GM23338 (cell line): Measurements from ENCODE around the gene FGF22. TPM values are rescaled to one million over a fixed set of nuclear protein-coding genes. Genes with fewer than 3 reads are reported as not detected.
"Not testable (repeated sequence)": the region's sequence is repeated elsewhere in the genome, so short reads cannot be mapped to it uniquely, and the experiment has no call there.

Source experiments
- ATAC-seq: fragments of 200-7000 bp; cut with Tn5 transposase; 3 replicates; pipeline ENCODE4 v1.9.1; 2020
- DNase-seq: peaks from one replicate; pipeline ENCODE4 v3.0.0-alpha.2; 2015; ENCODE audit warnings: low spot score
- H2AFZ ChIP-seq: fragments of 200-600 bp; sonication (generic); 2 replicates; pipeline ENCODE4 v1.8.0; 2016; ENCODE audit warnings: antibody characterized with exemption, mild to moderate bottlenecking, moderate library complexity
- H3F3A ChIP-seq: fragments of 200-600 bp; sonication (generic); replicated peaks from 2 replicates; pipeline ENCODE4 v1.8.0; 2017; ENCODE audit warnings: antibody characterized with exemption, mixed run types, low read depth
- H3K27ac ChIP-seq: fragments of 200-600 bp; sonication (generic); 2 replicates; pipeline ENCODE4 v1.6.1; 2016; ENCODE audit warnings: low read depth
- H3K27me3 ChIP-seq: fragments of 200-600 bp; sonication (generic); 2 replicates; pipeline ENCODE4 v1.8.0; 2016; ENCODE audit warnings: mild to moderate bottlenecking, mixed run types, moderate library complexity; ENCODE audit not compliant: insufficient read depth
- H3K36me3 ChIP-seq: fragments of 200-600 bp; sonication (generic); 2 replicates; pipeline ENCODE4 v1.8.0; 2016; ENCODE audit warnings: mild to moderate bottlenecking; ENCODE audit not compliant: insufficient read depth
- H3K4me1 ChIP-seq: fragments of 200-600 bp; sonication (generic); 2 replicates; pipeline ENCODE4 v1.8.0; 2016; ENCODE audit warnings: mild to moderate bottlenecking, moderate library complexity; ENCODE audit not compliant: insufficient read depth
- H3K4me2 ChIP-seq: fragments of 200-600 bp; sonication (generic); 2 replicates; pipeline ENCODE4 v1.7.1; 2017; ENCODE audit warnings: mixed run types
- H3K4me3 ChIP-seq: fragments of 200-600 bp; sonication (generic); 2 replicates; pipeline ENCODE4 v1.6.1; 2016; ENCODE audit warnings: mixed run types
- H3K79me2 ChIP-seq: fragments of 200-600 bp; sonication (generic); replicated peaks from 2 replicates; pipeline ENCODE4 v1.8.0; 2017; ENCODE audit warnings: mild to moderate bottlenecking; ENCODE audit not compliant: insufficient read depth
- H3K9me2 ChIP-seq: fragments of 200-600 bp; sonication (generic); 2 replicates; pipeline ENCODE4 v1.8.0; 2017; ENCODE audit not compliant: insufficient read depth
- H4K20me1 ChIP-seq: fragments of 200-600 bp; sonication (generic); replicated peaks from 2 replicates; pipeline ENCODE4 v1.8.0; 2017; ENCODE audit warnings: mild to moderate bottlenecking; ENCODE audit not compliant: insufficient read depth
- H3K27ac Mint-ChIP-seq: 2 replicates; pipeline ENCODE4 v1.8.0; 2020; ENCODE audit warnings: inconsistent platforms, mild to moderate bottlenecking, moderate library complexity, mixed read lengths
- H3K27me3 Mint-ChIP-seq: 3 replicates; pipeline ENCODE4 v1.8.0; 2022; ENCODE audit warnings: low read depth, mild to moderate bottlenecking, moderate library complexity, mixed read lengths, inconsistent platforms; ENCODE audit not compliant: insufficient read depth, poor library complexity
- H3K36me3 Mint-ChIP-seq: 3 replicates; pipeline ENCODE4 v1.8.0; 2021; ENCODE audit warnings: low read depth, mild to moderate bottlenecking, inconsistent platforms, moderate library complexity, mixed read lengths
- H3K4me1 Mint-ChIP-seq: 3 replicates; pipeline ENCODE4 v1.8.0; 2020; ENCODE audit warnings: mild to moderate bottlenecking, inconsistent platforms, mixed read lengths
- H3K4me3 Mint-ChIP-seq: 3 replicates; pipeline ENCODE4 v1.8.0; 2021; ENCODE audit warnings: moderate library complexity, mild to moderate bottlenecking, inconsistent platforms, mixed read lengths
- H3K9me3 Mint-ChIP-seq: 3 replicates; pipeline ENCODE4 v1.8.0; 2020; ENCODE audit warnings: moderate library complexity, mild to moderate bottlenecking, inconsistent platforms, mixed read lengths
- CREB1 ChIP-seq: fragments of 250-450 bp; sonication (Bioruptor Pico); IDR thresholded peaks from 2 replicates; pipeline ENCODE4 v1.5.0; 2020; ENCODE audit warnings: low read depth, mild to moderate bottlenecking, moderate library complexity
- ETS1 ChIP-seq: IDR thresholded peaks from 2 replicates; pipeline ENCODE4 v1.6.1; 2016; ENCODE audit warnings: antibody characterized with exemption
- EZH2phosphoT487 ChIP-seq: fragments of 200-600 bp; sonication (generic); IDR thresholded peaks from one replicate; pipeline ENCODE4 v1.8.1; 2018; ENCODE audit warnings: antibody characterized with exemption; ENCODE audit not compliant: unreplicated experiment
- REST ChIP-seq: IDR thresholded peaks from one replicate; pipeline ENCODE4 v1.6.1; 2018; ENCODE audit warnings: antibody characterized with exemption; ENCODE audit not compliant: unreplicated experiment
- ZNF331 ChIP-seq: fragments of 250-450 bp; sonication (Bioruptor Pico); IDR thresholded peaks from 2 replicates; pipeline ENCODE4 v1.5.0; 2020; ENCODE audit warnings: low read depth, mild to moderate bottlenecking, moderate library complexity
- polyA plus RNA-seq: library from polyadenylated mRNA; unstranded; fragments of >200 nt; fragmentation: Nextera tagmentation; extraction: Ambion mirVana; gene quantifications from 2 replicates; pipeline ENCODE4 v1.2.1, GENCODE V29; 2016
- total RNA-seq: library from RNA; depleted of rRNA; stranded (reverse); fragments of >200 nt; shearing (Covaris generic); gene quantifications from 2 replicates; pipeline ENCODE4 v1.2.3, GENCODE V29; 2014
- TF ChIP-seq, protein P1 (sequence below), 2 experiments: fragments of 200-600 bp in 1 of 2; sonication (generic) in 1 of 2; conservative IDR thresholded peaks; 2 replicates each; pipeline versions ENCODE4 v1.5.1 to v1.6.1; 2016 to 2017; ENCODE audit warnings: antibody characterized with exemption in 2 of 2, low read depth in 2 of 2, mild to moderate bottlenecking in 2 of 2, moderate library complexity in 1 of 2

The FGF22 gene
- total and polyA plus RNA-seq, 2 experiments from 2014 or later = 1.0 to 2.8 TPM

GRCh38 chr19:625257-625656 is 14.4 kb upstream of the FGF22 start (continued):
- TF ChIP-seq CREB1 (CRISPR knock-in tag) (no peak), ZNF331 (CRISPR knock-in tag) (no peak), REST (no peak), EZH2phosphoT487 (no peak)
- TF ChIP-seq, protein P1, sequence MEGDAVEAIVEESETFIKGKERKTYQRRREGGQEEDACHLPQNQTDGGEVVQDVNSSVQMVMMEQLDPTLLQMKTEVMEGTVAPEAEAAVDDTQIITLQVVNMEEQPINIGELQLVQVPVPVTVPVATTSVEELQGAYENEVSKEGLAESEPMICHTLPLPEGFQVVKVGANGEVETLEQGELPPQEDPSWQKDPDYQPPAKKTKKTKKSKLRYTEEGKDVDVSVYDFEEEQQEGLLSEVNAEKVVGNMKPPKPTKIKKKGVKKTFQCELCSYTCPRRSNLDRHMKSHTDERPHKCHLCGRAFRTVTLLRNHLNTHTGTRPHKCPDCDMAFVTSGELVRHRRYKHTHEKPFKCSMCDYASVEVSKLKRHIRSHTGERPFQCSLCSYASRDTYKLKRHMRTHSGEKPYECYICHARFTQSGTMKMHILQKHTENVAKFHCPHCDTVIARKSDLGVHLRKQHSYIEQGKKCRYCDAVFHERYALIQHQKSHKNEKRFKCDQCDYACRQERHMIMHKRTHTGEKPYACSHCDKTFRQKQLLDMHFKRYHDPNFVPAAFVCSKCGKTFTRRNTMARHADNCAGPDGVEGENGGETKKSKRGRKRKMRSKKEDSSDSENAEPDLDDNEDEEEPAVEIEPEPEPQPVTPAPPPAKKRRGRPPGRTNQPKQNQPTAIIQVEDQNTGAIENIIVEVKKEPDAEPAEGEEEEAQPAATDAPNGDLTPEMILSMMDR (conservative IDR thresholded peaks at IDR 0.05; ENCODE audit: low read depth in 2 of 2) = no peak

GRCh38 chr19:626566-626965 is 13.1 kb upstream of the FGF22 start:
- H3K4me1 Mint-ChIP-seq, H3K4me3 Mint-ChIP-seq, H3K27ac ChIP-seq, H3F3A ChIP-seq, H3K9me3 Mint-ChIP-seq, H3K4me1 ChIP-seq, H2AFZ ChIP-seq, DNase-seq, ATAC-seq, H3K4me3 ChIP-seq, H3K9me2 ChIP-seq, H3K36me3 ChIP-seq, H4K20me1 ChIP-seq, H3K4me2 ChIP-seq, H3K27me3 ChIP-seq: not testable (repeated sequence)
- H3K36me3 Mint-ChIP-seq = peaks cover 59% of the 10 kb centered on the region
- peaks cover 34% of the 10 kb centered on the region for H3K79me2 ChIP-seq
- peaks cover 10% of the 10 kb centered on the region for H3K27me3 Mint-ChIP-seq
- H3K27ac Mint-ChIP-seq = peak overlapping the region; percentile 80; the same call in 1 of the 2 replicates

GRCh38 chr19:628168-628567 is 11.5 kb upstream of the FGF22 start:
- TF ChIP-seq, protein P1 (conservative IDR thresholded peaks at IDR 0.05; ENCODE audit: low read depth in 2 of 2) = peak; percentile 79 to 88
- TF ChIP-seq ETS1 = no peak
- TF ChIP-seq REST = no peak
- peaks cover 14% of the 10 kb centered on the region for H3K27me3 Mint-ChIP-seq
- H3K4me3 Mint-ChIP-seq = peak overlapping the region; percentile 15; the same call in 1 of the 3 replicates
- Histone ChIP-seq H3K4me2 (no peak overlapping the region), H3K9me2 (no peaks in the 10 kb centered on the region), H3K4me1 (no peaks in the 10 kb centered on the region), H3K27ac (0 out of 2 replicates have a peak overlapping the region, but pooled peaks have one; percentile 11), H3K36me3 (peaks cover 6% of the 10 kb centered on the region; the same call in 1 of the 2 replicates), H4K20me1 (peaks cover 5% of the 10 kb centered on the region), H3K27me3 (no peaks in the 10 kb centered on the region), H3K4me3 (no peak overlapping the region), H3K79me2 (peaks cover 40% of the 10 kb centered on the region), H3F3A (0 out of 2 replicates have a peak, but pooled peaks cover 10% of the 10 kb centered on the region), H2AFZ (no peak overlapping the region)
- peak overlapping the region; percentile 77; the same call in 1 of the 2 replicates for H3K27ac Mint-ChIP-seq
- DNase-seq (peak; percentile 86), ATAC-seq (peak; percentile 69)
- peaks cover 62% of the 10 kb centered on the region for H3K36me3 Mint-ChIP-seq
- H3K4me1 Mint-ChIP-seq = peaks cover 6% of the 10 kb centered on the region; the same call in 2 of the 3 replicates
- no peaks in the 10 kb centered on the region for H3K9me3 Mint-ChIP-seq
